Measurements from ENCODE around the gene NCOR1.
"Not testable (repeated sequence)": the region's sequence is repeated elsewhere in the genome, so short reads cannot be mapped to it uniquely, and the experiment has no call there.

The NCOR1 gene

DNA sequence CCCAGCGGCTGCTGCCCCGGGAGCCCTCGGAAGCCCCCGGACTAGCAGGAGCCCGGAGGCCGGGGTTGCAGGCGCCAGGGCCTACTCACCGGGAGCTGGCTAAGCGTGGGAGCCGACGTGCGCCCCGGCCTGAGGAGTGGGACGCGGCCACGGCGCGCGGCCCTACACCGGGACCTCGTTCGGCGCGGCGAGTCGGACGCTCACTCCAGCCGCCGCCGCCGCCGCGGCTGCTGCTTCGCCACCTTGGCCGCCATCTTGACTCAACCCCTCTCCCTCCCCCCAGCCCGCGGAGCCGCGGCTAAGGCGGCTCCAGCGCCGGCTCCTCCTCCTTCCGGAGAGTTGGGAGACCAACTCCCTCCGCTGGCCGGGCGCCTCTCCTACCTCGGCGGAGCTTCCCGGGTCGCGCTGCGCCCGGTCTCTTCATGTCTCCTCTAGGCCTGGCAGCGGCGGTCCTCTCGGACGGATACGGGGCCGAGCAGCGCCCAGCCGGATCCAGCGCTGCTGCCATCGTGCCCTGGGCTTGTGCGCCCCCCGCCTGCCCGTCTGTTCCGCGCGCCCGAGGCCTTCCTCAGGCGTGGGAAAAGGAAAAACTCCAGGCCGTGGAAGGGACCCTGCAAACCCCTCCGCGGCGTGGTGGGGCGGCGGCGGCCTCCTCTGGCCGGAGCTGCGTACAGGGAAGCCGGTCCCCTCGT lies at the start of gene NCOR1:
NCOR1 (minus strand) TSS at position 262 of the 692 bp plus-strand sequence. CDS start 20,965 bp downstream, outside the sequence.
- peak; percentile 77 to 81 (median 80) for DNase-seq (ENCODE audit: low read depth in 2 of 3, low spot score in 2 of 3)

- DNase-seq (ENCODE audit: low read depth in 2 of 3, low spot score in 2 of 3) = no peak
Measured at GRCh38 chr17:16262201-16262600, 46.9 kb upstream of the NCOR1 start.

- no peak for DNase-seq (ENCODE audit: low read depth in 2 of 3, low spot score in 2 of 3)
Measured at GRCh38 chr17:16261049-16261448, 45.7 kb upstream of the NCOR1 start.

DNA sequence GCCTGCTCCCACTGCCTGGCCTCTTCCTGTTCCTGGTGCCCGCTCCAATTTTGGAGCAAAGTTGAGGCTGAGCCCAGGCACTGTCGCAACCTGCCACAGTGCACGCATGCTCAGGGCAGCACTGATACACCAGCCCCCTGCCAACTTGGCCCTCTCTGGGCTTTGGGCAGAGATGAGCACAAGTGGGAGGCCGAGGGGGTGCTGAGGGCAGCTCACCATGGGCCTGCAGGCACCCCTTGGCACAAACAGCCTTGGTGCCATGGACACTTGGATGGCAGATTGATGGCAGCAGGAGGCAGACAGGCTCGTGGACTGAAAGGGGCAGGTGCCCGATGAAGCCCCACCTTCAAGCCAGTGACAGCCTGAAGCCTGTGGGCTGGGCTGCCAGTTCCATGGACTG lies 44.6 kb upstream of the NCOR1 start:
- DNase-seq (ENCODE audit: low read depth in 2 of 3, low spot score in 2 of 3) = no peak

- DNase-seq (ENCODE audit: low read depth in 2 of 3, low spot score in 2 of 3) = no peak
Measured at GRCh38 chr17:16258901-16259300, 43.6 kb upstream of the NCOR1 start.

- DNase-seq (ENCODE audit: low read depth in 2 of 3, low spot score in 2 of 3) = no peak
Measured at GRCh38 chr17:16255481-16255921, 40.2 kb upstream of the NCOR1 start.

DNA sequence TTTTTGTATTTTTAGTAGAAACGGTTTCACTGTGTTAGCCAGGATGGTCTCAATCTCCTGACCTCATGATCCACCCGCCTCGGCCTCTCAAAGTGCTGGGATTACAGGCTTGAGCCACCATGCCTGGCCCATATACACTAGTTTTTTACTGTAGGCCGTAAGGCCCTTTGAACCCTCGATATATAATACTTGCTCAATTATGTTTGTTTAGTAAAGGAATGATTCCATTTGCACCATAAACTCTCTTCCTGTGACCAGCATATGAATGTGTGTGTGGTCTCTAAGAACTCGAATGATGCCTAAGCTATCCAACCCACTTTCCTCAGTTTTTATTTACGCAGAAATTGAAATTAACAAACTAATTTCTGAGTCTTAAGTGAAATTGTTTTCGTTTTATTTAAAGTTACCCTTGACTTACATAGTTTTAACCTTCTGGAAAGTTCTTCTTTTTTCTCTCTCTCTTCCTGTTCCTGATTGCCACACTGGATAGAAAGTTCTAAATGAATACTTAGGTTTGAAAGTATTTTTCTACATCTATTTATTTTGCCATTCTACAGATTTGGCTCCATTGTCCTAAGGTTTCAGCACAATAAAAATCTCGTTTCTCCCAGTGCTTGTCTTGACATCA lies 39.6 kb upstream of the NCOR1 start:
- DNase-seq (ENCODE audit: low read depth in 2 of 3, low spot score in 2 of 3) = no peak

GRCh38 chr17:16251556-16251955 lies 36.2 kb upstream of the NCOR1 start:
- no peak for DNase-seq (ENCODE audit: low read depth in 2 of 3, low spot score in 2 of 3)

- no peak for DNase-seq (ENCODE audit: low read depth in 2 of 3, low spot score in 2 of 3)
Measured at GRCh38 chr17:16251043-16251442, 35.7 kb upstream of the NCOR1 start.

GRCh38 chr17:16250635-16251034 lies 35.3 kb upstream of the NCOR1 start:
- DNase-seq (ENCODE audit: low read depth in 2 of 3, low spot score in 2 of 3) = no peak

GRCh38 chr17:16247586-16247984 lies 32.3 kb upstream of the NCOR1 start:
- no peak for DNase-seq (ENCODE audit: low read depth in 2 of 3, low spot score in 2 of 3)

DNA sequence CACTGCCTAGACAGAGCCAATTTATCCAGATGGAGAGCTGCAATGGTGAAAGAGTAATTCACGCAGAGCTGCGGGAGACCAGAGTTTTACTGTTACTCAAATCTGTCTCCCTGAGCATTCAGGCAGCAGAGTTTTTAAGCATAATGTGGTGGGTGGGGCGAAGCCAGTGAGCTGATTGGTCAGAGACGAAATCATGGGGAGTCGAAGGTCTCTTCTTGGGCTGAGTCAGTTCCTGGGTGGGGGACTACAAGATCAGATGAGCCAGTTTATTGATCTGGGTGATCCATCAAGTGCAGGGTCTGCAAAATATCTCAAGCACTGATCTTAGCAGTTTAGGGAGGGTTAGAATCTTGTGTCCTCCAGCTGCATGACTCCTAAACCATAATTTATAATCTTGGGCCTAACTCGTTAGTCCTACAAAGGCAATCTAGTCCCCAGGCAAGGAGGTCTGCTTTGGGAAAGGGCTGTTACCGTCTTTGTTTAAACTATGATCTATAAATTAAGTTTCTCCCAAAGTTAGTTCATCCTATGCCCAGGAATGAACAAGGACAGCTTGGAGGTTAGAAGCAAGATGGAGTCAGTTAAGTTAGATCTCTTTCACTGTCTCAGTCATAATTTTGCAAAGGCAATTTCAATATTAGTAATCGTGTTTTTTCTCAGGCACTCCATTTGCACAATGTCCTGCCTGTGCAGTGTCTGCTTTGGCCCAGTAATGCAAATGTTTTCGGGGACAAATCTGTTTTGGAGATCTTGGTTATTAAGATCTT lies 28.6 kb upstream of the NCOR1 start:
- DNase-seq (ENCODE audit: low read depth in 2 of 3, low spot score in 2 of 3) = no peak

GRCh38 chr17:16243385-16243784 lies 28.1 kb upstream of the NCOR1 start:
- no peak for DNase-seq (ENCODE audit: low read depth in 2 of 3, low spot score in 2 of 3)

GRCh38 chr17:16241906-16242399 lies 26.6 kb upstream of the NCOR1 start:
- DNase-seq (ENCODE audit: low read depth in 2 of 3, low spot score in 2 of 3) = no peak

- no peak for DNase-seq (ENCODE audit: low read depth in 2 of 3, low spot score in 2 of 3)
Measured at GRCh38 chr17:16239931-16240330, 24.6 kb upstream of the NCOR1 start.

GRCh38 chr17:16232391-16232790 lies 17.1 kb upstream of the NCOR1 start:
- no peak for DNase-seq (ENCODE audit: low read depth in 2 of 3, low spot score in 2 of 3)

GRCh38 chr17:16229912-16230561 lies 14.7 kb upstream of the NCOR1 start:
- DNase-seq (ENCODE audit: low read depth in 2 of 3, low spot score in 2 of 3) = not testable (repeated sequence)

DNA sequence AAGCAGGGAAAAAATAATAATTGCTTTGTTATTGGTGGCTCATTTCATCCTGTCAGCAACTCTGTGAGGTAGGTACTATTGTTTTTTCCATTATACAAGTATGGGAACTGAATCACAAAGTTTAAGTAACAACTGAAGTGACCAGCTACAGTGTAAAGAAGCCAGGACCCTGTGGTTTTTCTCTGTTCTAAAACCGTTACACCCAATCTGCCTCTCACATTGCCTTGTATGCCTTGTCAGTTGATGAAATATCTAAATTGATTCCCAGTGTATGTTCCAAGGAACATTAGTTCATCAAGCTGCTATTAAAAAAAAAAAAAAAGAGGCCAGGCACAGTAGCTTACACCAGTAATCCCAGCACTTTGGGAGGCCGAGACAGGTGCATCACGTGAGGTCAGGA lies 7.1 kb upstream of the NCOR1 start:
- no peak for DNase-seq (ENCODE audit: low read depth in 2 of 3, low spot score in 2 of 3)

DNA sequence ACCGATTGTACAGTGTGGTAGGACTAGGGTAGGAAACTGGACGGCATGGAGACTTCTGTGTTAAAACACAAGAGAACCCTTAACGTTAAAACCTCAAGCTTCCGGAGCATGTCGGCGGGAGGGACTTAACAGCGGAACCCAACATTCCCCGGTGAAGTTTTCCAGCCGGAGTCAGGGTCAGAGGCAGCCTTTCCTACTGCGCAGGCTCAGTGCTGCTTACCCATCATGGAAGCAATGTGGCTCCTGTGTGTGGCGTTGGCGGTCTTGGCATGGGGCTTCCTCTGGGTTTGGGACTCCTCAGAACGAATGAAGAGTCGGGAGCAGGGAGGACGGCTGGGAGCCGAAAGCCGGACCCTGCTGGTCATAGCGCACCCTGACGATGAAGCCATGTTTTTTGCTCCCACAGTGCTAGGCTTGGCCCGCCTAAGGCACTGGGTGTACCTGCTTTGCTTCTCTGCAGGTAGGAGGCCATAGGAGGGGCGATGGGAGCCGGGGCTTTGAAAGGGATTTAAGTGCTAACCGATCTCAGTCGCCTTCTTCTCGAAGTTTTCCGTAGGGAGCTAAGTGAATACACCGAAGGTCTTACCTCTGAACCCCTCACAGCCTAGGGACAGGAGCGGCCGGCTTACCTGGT lies 1.8 kb upstream of the NCOR1 start, which contains the start of gene PIGL:
PIGL (plus strand) TSS at position 209 of the 634 bp plus-strand sequence; CDS start at position 226, 17 bp downstream.
- DNase-seq (ENCODE audit: low read depth in 2 of 3, low spot score in 2 of 3) = peak; percentile 64 to 84 (median 78)

DNA sequence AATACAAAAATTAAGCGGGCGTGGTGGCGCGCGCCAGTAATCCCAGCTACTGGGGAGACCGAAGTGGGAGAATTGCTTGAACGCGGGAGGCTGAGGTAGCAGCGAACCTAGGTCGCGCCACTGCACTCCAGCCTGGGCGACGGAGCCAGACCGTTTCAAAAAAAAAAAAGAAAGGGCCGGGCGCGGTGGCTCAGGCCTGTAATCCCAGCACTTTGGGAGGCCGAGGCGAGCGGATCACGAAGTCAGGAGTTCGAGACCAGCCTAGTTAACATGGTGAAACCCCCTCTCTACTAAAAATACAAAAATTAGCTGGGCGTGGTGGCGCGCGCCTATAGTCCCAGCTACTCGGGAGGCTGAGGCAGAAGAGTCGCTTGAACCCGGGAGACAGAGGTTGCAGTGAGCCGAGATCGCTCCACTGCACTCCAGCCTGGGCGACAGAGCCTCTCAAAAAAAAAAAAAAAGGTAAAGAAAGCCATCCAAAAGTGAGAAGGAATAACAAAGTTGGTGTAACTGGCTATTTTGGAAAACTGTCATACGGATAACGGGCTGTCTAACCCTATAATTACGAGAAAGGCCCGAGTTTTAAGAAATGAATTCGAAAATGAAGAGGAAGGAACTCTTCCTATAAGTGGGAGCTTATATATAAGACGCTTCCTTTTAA lies 1.1 kb upstream of the NCOR1 start:
- DNase-seq (ENCODE audit: low read depth in 2 of 3, low spot score in 2 of 3) = not testable (repeated sequence)

Measured in activated CD8-positive, alpha-beta memory T cell treated with anti-CD3 and anti-CD28 coated beads for 48 hours (primary cell).